Smooth muscle cell (in vitro differentiated cells): ENCODE results near the gene TRIM39. TPM values are rescaled to one million over a fixed set of nuclear protein-coding genes. Genes with fewer than 3 reads are reported as not detected.

Source experiments
- DNase-seq: peaks from one replicate; lab custom pipeline; 2025; ENCODE audit not compliant: unreplicated experiment; lab: John Stamatoyannopoulos, UW
- H2AFZ ChIP-seq: fragments of 200-600 bp; sonication (generic); 2 replicates; pipeline ENCODE4 v1.6.0; 2016; ENCODE audit warnings: antibody characterized with exemption, low read depth, mild to moderate bottlenecking
- H3F3A ChIP-seq: fragments of 200-600 bp; sonication (generic); 2 replicates; pipeline ENCODE4 v1.6.0; 2017; ENCODE audit warnings: antibody characterized with exemption, low read depth
- H3K27ac ChIP-seq: fragments of 200-600 bp; sonication (generic); 2 replicates; pipeline ENCODE4 v1.5.1; 2016; ENCODE audit warnings: low read depth, mild to moderate bottlenecking
- H3K27me3 ChIP-seq: fragments of 200-600 bp; sonication (generic); 2 replicates; pipeline ENCODE4 v1.6.1; 2016; ENCODE audit warnings: low read depth, mild to moderate bottlenecking
- H3K36me3 ChIP-seq: fragments of 200-600 bp; sonication (generic); 2 replicates; pipeline ENCODE4 v1.5.1; 2016; ENCODE audit warnings: low read depth
- H3K4me1 ChIP-seq: fragments of 200-600 bp; sonication (generic); 2 replicates; pipeline ENCODE4 v1.5.1; 2016; ENCODE audit warnings: low read depth
- H3K4me2 ChIP-seq: fragments of 200-600 bp; sonication (generic); 2 replicates; pipeline ENCODE4 v1.6.0; 2016; ENCODE audit warnings: mild to moderate bottlenecking
- H3K4me3 ChIP-seq: fragments of 200-600 bp; sonication (generic); 2 replicates; pipeline ENCODE4 v1.5.1; 2016; ENCODE audit warnings: mild to moderate bottlenecking
- H3K79me2 ChIP-seq: fragments of 200-600 bp; sonication (generic); 2 replicates; pipeline ENCODE4 v1.6.0; 2016; ENCODE audit warnings: low read depth, mild to moderate bottlenecking
- H3K9ac ChIP-seq: fragments of 200-600 bp; sonication (generic); 2 replicates; pipeline ENCODE4 v1.6.0; 2016; ENCODE audit warnings: low read depth
- H3K9me3 ChIP-seq: fragments of 200-600 bp; sonication (generic); replicated peaks from 2 replicates; pipeline ENCODE4 v1.5.1; 2016; ENCODE audit warnings: low read depth
- H4K20me1 ChIP-seq: fragments of 200-600 bp; sonication (generic); 2 replicates; pipeline ENCODE4 v1.6.0; 2016; ENCODE audit warnings: low read depth
- CTCF ChIP-seq: fragments of 200-600 bp; sonication (generic); IDR thresholded peaks from 2 replicates; pipeline ENCODE4 v1.5.1; 2017; ENCODE audit warnings: borderline replicate concordance, mild to moderate bottlenecking, antibody characterized with exemption; ENCODE audit not compliant: insufficient read depth, poor library complexity, severe bottlenecking
- WGBS: methylation state at CpG from one replicate; pipeline ENCODE4 v1.1.7; 2016; ENCODE audit warnings: low lambda C conversion rate; 5-methylcytosine and 5-hydroxymethylcytosine counted together
- polyA plus RNA-seq: library from polyadenylated mRNA; unstranded; fragments of >200 nt; fragmentation: Nextera tagmentation; extraction: Ambion mirVana; gene quantifications from 2 replicates; pipeline ENCODE4 v1.2.1, GENCODE V29; 2016
- total RNA-seq: library from RNA; depleted of rRNA; stranded (reverse); fragments of >200 nt; gene quantifications from 2 replicates; pipeline ENCODE4 v1.2.3, GENCODE V29; 2014

TRIM39 gene
- total and polyA plus RNA-seq, 2 experiments from 2014 or later: 12.4 to 22.6 TPM

- no peak overlapping the region for H3K9ac ChIP-seq
- no peaks in the 10 kb centered on the region for H3K4me1 ChIP-seq
- H3F3A ChIP-seq: no peaks in the 10 kb centered on the region
- 95% methylated on average over 1 of the region's 1 CpG for WGBS
- DNase-seq: no peak
- no peaks in the 10 kb centered on the region for H4K20me1 ChIP-seq
- peaks cover 29% of the 10 kb centered on the region for H3K36me3 ChIP-seq
- no peak overlapping the region for H3K27ac ChIP-seq
- H3K27me3 ChIP-seq: no peaks in the 10 kb centered on the region
- TF ChIP-seq CTCF: no peak
- H3K4me3 ChIP-seq: no peak overlapping the region
- H3K9me3 ChIP-seq: peaks cover 40% of the 10 kb centered on the region
- no peak overlapping the region for H3K4me2 ChIP-seq
- no peak overlapping the region for H2AFZ ChIP-seq
- no peaks in the 10 kb centered on the region for H3K79me2 ChIP-seq
Measured at GRCh38 chr6:30287139-30287538, 39.6 kb upstream of the TRIM39 start.

DNA sequence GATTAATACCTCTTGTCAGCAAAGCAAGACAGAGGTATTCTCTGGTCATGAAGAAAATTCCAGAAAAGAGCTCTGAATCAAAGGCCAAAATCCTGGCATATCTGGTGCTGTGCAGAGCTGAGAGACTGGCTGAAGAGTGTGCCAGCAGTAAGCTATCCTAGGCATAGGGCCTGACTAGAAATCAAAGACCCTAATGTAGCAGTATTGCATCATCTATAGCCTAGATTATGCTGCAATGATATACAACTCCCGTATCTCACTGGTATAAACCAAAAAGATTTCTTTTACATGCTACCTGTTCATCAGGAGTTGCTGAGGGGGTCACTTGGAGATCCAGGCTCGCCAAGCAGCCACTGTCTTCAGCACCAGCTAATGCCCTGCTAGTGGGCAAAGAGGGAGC, 30.9 kb upstream of the TRIM39 start:
- H3K27ac ChIP-seq: no peak overlapping the region
- H2AFZ ChIP-seq: no peak overlapping the region
- 100% methylated on average over 2 of the region's 2 CpGs for WGBS
- H3K4me3 ChIP-seq: no peak overlapping the region
- DNase-seq: no peak
- H3K9ac ChIP-seq: no peak overlapping the region
- H3K4me2 ChIP-seq: no peak overlapping the region
- no peaks in the 10 kb centered on the region for H3K27me3 ChIP-seq
- H3K9me3 ChIP-seq: no peaks in the 10 kb centered on the region
- TF ChIP-seq CTCF: no peak
- H3K79me2 ChIP-seq: no peaks in the 10 kb centered on the region
- no peaks in the 10 kb centered on the region for H3K4me1 ChIP-seq
- H3K36me3 ChIP-seq: peaks cover 36% of the 10 kb centered on the region
- H4K20me1 ChIP-seq: peaks cover 11% of the 10 kb centered on the region
- H3F3A ChIP-seq: no peaks in the 10 kb centered on the region

DNA sequence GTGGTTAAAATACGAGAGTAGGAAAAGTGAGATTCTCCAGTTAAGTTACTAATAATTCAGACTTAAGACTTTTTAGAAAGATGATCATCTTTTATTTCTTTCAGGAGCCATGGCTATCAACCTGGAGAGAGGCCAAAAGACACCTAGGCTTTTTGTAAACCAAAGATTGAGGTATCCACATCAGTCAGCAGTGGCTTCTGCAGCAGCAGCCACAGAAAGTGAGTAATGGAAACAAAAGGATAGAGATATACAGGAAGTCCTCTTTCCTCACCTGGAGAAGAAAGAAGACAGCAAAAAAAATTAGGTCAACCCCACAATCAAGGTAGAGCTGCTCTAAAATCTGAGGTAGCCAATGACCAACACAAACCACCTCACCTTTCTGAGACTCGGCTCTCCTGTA, 22.7 kb upstream of the TRIM39 start:
- no peak for DNase-seq
- H3K4me1 ChIP-seq: no peaks in the 10 kb centered on the region
- no peak overlapping the region for H3K4me2 ChIP-seq
- H4K20me1 ChIP-seq: peaks cover 76% of the 10 kb centered on the region
- no peak overlapping the region for H3K4me3 ChIP-seq
- no peak overlapping the region for H3K27ac ChIP-seq
- TF ChIP-seq CTCF: no peak
- H3K36me3 ChIP-seq: peaks cover 11% of the 10 kb centered on the region
- no peaks in the 10 kb centered on the region for H3K9me3 ChIP-seq
- H3F3A ChIP-seq: no peaks in the 10 kb centered on the region
- H3K27me3 ChIP-seq: no peaks in the 10 kb centered on the region
- H3K79me2 ChIP-seq: peaks cover 44% of the 10 kb centered on the region
- 98% methylated on average over 2 of the region's 2 CpGs for WGBS
- no peak overlapping the region for H2AFZ ChIP-seq
- H3K9ac ChIP-seq: no peak overlapping the region

GRCh38 chr6:30311101-30311500, 15.6 kb upstream of the TRIM39 start:
- Histone ChIP-seq H3K4me3 (no peak overlapping the region), H3K27me3 (no peaks in the 10 kb centered on the region), H3K36me3 (no peaks in the 10 kb centered on the region), H3F3A (no peaks in the 10 kb centered on the region), H3K4me1 (no peaks in the 10 kb centered on the region), H2AFZ (no peak overlapping the region), H3K4me2 (no peak overlapping the region), H3K27ac (no peak overlapping the region), H3K9ac (no peak overlapping the region), H3K79me2 (peaks cover 87% of the 10 kb centered on the region), H4K20me1 (peaks cover 100% of the 10 kb centered on the region), H3K9me3 (no peaks in the 10 kb centered on the region)
- 87% methylated on average over 3 of the region's 3 CpGs for WGBS
- no peak for DNase-seq
- no peak for TF ChIP-seq CTCF
